ENCODE data around the gene GUSB. TPM values are rescaled to one million over a fixed set of nuclear protein-coding genes. Genes with fewer than 3 reads are reported as not detected.
"Not testable (repeated sequence)": the region's sequence is repeated elsewhere in the genome, so short reads cannot be mapped to it uniquely, and the experiment has no call there.

The GUSB gene
- polyA plus RNA-seq, 1 of the 3 experiments (the other 2 are of a cell fraction), result 96.9 TPM

DNA sequence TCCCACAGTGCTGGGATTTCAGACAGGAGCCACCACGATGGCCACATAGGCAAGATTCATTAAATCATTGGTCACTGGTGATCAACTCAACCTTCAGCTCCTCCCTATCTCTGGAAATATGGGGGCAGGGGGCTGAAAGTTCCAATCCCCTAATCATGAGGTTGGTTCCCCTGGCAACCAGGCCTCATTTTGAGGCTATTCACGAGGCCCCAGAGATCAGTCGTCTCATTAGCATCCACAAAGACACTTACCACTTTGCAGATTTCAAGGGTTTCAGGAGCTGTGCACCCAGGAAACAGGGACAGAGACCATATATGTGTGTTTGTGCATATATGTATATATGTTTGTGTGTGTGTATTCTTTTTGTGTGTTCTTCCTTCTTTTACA, 7.7 kb upstream of the GUSB start (continued):
- TF ChIP-seq, protein P1, sequence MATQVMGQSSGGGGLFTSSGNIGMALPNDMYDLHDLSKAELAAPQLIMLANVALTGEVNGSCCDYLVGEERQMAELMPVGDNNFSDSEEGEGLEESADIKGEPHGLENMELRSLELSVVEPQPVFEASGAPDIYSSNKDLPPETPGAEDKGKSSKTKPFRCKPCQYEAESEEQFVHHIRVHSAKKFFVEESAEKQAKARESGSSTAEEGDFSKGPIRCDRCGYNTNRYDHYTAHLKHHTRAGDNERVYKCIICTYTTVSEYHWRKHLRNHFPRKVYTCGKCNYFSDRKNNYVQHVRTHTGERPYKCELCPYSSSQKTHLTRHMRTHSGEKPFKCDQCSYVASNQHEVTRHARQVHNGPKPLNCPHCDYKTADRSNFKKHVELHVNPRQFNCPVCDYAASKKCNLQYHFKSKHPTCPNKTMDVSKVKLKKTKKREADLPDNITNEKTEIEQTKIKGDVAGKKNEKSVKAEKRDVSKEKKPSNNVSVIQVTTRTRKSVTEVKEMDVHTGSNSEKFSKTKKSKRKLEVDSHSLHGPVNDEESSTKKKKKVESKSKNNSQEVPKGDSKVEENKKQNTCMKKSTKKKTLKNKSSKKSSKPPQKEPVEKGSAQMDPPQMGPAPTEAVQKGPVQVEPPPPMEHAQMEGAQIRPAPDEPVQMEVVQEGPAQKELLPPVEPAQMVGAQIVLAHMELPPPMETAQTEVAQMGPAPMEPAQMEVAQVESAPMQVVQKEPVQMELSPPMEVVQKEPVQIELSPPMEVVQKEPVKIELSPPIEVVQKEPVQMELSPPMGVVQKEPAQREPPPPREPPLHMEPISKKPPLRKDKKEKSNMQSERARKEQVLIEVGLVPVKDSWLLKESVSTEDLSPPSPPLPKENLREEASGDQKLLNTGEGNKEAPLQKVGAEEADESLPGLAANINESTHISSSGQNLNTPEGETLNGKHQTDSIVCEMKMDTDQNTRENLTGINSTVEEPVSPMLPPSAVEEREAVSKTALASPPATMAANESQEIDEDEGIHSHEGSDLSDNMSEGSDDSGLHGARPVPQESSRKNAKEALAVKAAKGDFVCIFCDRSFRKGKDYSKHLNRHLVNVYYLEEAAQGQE (IDR thresholded peaks at IDR 0.05; ENCODE audit: low read depth, low read length), result no peak
- TF ChIP-seq, protein P2, sequence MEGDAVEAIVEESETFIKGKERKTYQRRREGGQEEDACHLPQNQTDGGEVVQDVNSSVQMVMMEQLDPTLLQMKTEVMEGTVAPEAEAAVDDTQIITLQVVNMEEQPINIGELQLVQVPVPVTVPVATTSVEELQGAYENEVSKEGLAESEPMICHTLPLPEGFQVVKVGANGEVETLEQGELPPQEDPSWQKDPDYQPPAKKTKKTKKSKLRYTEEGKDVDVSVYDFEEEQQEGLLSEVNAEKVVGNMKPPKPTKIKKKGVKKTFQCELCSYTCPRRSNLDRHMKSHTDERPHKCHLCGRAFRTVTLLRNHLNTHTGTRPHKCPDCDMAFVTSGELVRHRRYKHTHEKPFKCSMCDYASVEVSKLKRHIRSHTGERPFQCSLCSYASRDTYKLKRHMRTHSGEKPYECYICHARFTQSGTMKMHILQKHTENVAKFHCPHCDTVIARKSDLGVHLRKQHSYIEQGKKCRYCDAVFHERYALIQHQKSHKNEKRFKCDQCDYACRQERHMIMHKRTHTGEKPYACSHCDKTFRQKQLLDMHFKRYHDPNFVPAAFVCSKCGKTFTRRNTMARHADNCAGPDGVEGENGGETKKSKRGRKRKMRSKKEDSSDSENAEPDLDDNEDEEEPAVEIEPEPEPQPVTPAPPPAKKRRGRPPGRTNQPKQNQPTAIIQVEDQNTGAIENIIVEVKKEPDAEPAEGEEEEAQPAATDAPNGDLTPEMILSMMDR (IDR thresholded peaks at IDR 0.05), result no peak
- TF ChIP-seq EP300 (IDR thresholded peaks at IDR 0.05; ENCODE audit: borderline replicate concordance in 1 of 2, low read depth in 1 of 2, low read length in 1 of 2) (no peak), RFX5 (IDR thresholded peaks at IDR 0.05; ENCODE audit: low read length) (no peak), FOXJ3 (CRISPR knock-in tag; IDR thresholded peaks at IDR 0.05) (no peak), MEF2A (IDR thresholded peaks at IDR 0.05; ENCODE audit: borderline replicate concordance, low read depth) (no peak), RXRA (IDR thresholded peaks at IDR 0.05; ENCODE audit: borderline replicate concordance, low read depth) (no peak)
- TF ChIP-seq, protein P3, sequence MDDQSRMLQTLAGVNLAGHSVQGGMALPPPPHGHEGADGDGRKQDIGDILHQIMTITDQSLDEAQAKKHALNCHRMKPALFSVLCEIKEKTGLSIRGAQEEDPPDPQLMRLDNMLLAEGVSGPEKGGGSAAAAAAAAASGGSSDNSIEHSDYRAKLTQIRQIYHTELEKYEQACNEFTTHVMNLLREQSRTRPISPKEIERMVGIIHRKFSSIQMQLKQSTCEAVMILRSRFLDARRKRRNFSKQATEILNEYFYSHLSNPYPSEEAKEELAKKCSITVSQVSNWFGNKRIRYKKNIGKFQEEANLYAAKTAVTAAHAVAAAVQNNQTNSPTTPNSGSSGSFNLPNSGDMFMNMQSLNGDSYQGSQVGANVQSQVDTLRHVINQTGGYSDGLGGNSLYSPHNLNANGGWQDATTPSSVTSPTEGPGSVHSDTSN (IDR thresholded peaks at IDR 0.05), result no peak

DNA sequence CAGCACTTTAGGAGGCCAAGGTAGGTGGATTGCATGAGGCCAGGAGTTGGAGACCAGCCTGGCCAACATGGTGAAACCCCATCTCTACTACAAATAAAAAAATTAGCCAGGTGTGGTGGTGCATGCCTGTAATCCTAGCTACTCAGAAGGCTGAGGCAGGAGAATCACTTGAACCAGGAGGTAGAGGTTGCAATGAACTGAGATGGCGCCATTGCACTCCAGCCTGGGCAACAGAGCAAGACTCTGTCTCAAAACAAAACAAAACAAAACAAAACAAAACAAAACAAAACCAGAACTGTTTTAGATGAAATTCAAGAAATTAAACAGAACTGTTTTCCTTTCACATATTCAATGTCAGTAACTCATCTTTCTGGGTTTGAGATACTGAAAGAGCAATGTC, 6.5 kb upstream of the GUSB start:
- H3K9me2 ChIP-seq; H3K4me3 ChIP-seq (ENCODE audit: low read depth in 2 of 2, low read length in 1 of 2); DNase-seq; H3K27me3 ChIP-seq (ENCODE audit: insufficient read depth); H4K20me1 ChIP-seq (ENCODE audit: insufficient read depth); POLR2A ChIA-PET; H3K4me2 ChIP-seq; H3K9me3 ChIP-seq; H3K4me1 ChIP-seq (ENCODE audit: control insufficient read depth in 1 of 2, insufficient read depth in 2 of 2, low read depth in 1 of 2, low read length in 1 of 2); H3K36me3 ChIP-seq (replicated peaks in 1 of 2; ENCODE audit: control insufficient read depth in 1 of 2, insufficient read depth in 2 of 2, low read length in 1 of 2); H3K27ac ChIP-seq (ENCODE audit: low read depth in 2 of 2, low read length in 1 of 2); H3K9ac ChIP-seq; H2AFZ ChIP-seq (ENCODE audit: low read depth); H3F3A ChIP-seq (replicated peaks; ENCODE audit: insufficient read depth); H3K79me2 ChIP-seq (ENCODE audit: insufficient read depth): not testable (repeated sequence)
- CTCF ChIA-PET, result interaction anchor here (1.8 kb wide), 1 partner anchor 19 kb away, joined by 4 read pairs; no protein-coding TSS in a partner anchor
- 84% methylated on average over 1 of the region's 1 CpG for WGBS (ENCODE audit: low lambda C conversion rate)

DNA sequence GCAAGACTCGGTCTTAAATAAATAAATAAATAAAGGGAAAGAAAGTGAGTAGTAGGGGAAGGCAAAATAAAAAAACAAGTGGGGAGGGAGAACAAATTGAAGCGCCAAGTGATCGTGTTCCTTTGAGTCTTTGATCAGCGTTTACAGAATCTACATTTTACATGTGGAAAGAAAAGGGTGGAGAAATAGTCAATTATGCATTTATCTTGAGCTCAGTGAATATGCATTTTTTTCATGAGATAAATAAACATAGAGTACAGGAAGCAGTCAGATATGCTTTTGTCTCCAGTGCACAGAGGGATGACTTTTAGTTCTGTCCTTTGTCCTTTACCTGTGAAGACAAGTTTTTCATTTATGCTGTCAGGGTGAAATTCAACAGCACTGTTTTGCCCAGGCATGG, 6.1 kb upstream of the GUSB start:
- Histone ChIP-seq H3F3A (replicated peaks; ENCODE audit: insufficient read depth) (no peaks in the 10 kb centered on the region), H3K9me2 (no peaks in the 10 kb centered on the region), H3K36me3 (replicated peaks in 1 of 2; ENCODE audit: control insufficient read depth in 1 of 2, insufficient read depth in 2 of 2, low read length in 1 of 2) (no peaks in the 10 kb centered on the region), H3K79me2 (ENCODE audit: insufficient read depth) (no peaks in the 10 kb centered on the region), H3K9me3 (no peaks in the 10 kb centered on the region), H3K4me2 (no peak overlapping the region), H4K20me1 (ENCODE audit: insufficient read depth) (no peaks in the 10 kb centered on the region), H3K4me3 (ENCODE audit: low read depth in 2 of 2, low read length in 1 of 2) (no peak overlapping the region), H2AFZ (ENCODE audit: low read depth) (no peak overlapping the region), H3K27me3 (ENCODE audit: insufficient read depth) (no peaks in the 10 kb centered on the region), H3K9ac (no peak overlapping the region), H3K27ac (ENCODE audit: low read depth in 2 of 2, low read length in 1 of 2) (no peak overlapping the region), H3K4me1 (ENCODE audit: control insufficient read depth in 1 of 2, insufficient read depth in 2 of 2, low read depth in 1 of 2, low read length in 1 of 2) (0 out of 4 replicates have a peak, but pooled peaks cover 0 to 6% of the 10 kb centered on the region in 2 experiments)
- no peak for DNase-seq
- POLR2A ChIA-PET, result no interaction called here
- 91% methylated on average over 4 of the region's 4 CpGs for WGBS (ENCODE audit: low lambda C conversion rate)
- CTCF ChIA-PET, result no interaction called here
- no peak for TF ChIP-seq ELF1 (IDR thresholded peaks at IDR 0.05)
- no peak for TF ChIP-seq SMC3 (IDR thresholded peaks at IDR 0.05; ENCODE audit: low read depth, low read length)
- no peak for TF ChIP-seq SIN3A (IDR thresholded peaks at IDR 0.05; ENCODE audit: borderline replicate concordance, low read depth, low read length)
- TF ChIP-seq GABPA (IDR thresholded peaks at IDR 0.05; ENCODE audit: low read depth), result no peak
- TF ChIP-seq, protein P4, sequence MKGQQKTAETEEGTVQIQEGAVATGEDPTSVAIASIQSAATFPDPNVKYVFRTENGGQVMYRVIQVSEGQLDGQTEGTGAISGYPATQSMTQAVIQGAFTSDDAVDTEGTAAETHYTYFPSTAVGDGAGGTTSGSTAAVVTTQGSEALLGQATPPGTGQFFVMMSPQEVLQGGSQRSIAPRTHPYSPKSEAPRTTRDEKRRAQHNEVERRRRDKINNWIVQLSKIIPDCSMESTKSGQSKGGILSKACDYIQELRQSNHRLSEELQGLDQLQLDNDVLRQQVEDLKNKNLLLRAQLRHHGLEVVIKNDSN (IDR thresholded peaks at IDR 0.05; ENCODE audit: borderline replicate concordance, low read depth), result no peak
- TF ChIP-seq NFIC (IDR thresholded peaks at IDR 0.05; ENCODE audit: borderline replicate concordance), result no peak
- TF ChIP-seq, protein P1 (IDR thresholded peaks at IDR 0.05; ENCODE audit: low read depth, low read length), result no peak
- TF ChIP-seq FOSL2 (IDR thresholded peaks at IDR 0.05; ENCODE audit: borderline replicate concordance, low read depth), result no peak
- no peak for TF ChIP-seq POLR2AphosphoS5 (IDR thresholded peaks at IDR 0.05; ENCODE audit: low read depth, low read length)
